ENCODE results near the gene SRCAP. TPM values are rescaled to one million over a fixed set of nuclear protein-coding genes. Genes with fewer than 3 reads are reported as not detected.

SRCAP gene
- total RNA-seq, 2 experiments from 2014 or later, result 57.2 to 64.7 TPM

GRCh38 chr16:30785126-30786106 lies 86.4 kb downstream of the SRCAP start:
- peaks cover 11% of the 10 kb centered on the region for H3K4me1 Mint-ChIP-seq (ENCODE audit: low read depth)
- POLR2A ChIA-PET, result interaction anchor here (1.0 to 3.0 kb wide), 5 partner anchors 8 to 112 kb away, joined by 3 to 9 read pairs (median 3); no protein-coding TSS in a partner anchor
- no peaks in the 10 kb centered on the region for H3K27me3 Mint-ChIP-seq
- peaks cover 4% of the 10 kb centered on the region for H3K36me3 Mint-ChIP-seq (ENCODE audit: low read depth)
- DNase-seq (no peak), ATAC-seq (no peak)
- peak overlapping the region; percentile 83 for H3K4me3 Mint-ChIP-seq
- no peak overlapping the region for H3K27ac Mint-ChIP-seq
- intact Hi-C loops (cut with micrococcal nuclease), result no loop called here
- TF ChIP-seq CTCF (IDR thresholded peaks at IDR 0.05), result no peak
- no peaks in the 10 kb centered on the region for H3K9me3 Mint-ChIP-seq
- CTCF ChIA-PET, result interaction anchor here (1.0 kb wide), 2 partner anchors 28 to 137 kb away, joined by 3 read pairs; no protein-coding TSS in a partner anchor

- peak overlapping the region; percentile 83 for H3K4me3 Mint-ChIP-seq
- ChIA-PET POLR2A (interaction anchor here (0.6 to 1.5 kb wide), 3 partner anchors 9 to 70 kb away, joined by 3 to 5 read pairs (median 3); no protein-coding TSS in a partner anchor), CTCF (interaction anchor here (1.0 kb wide), 1 partner anchor 27 kb away, joined by 4 read pairs; no protein-coding TSS in a partner anchor)
- no peaks in the 10 kb centered on the region for H3K9me3 Mint-ChIP-seq
- intact Hi-C loops (cut with micrococcal nuclease), result no loop called here
- DNase-seq, result peak; percentile 24
- peaks cover 4% of the 10 kb centered on the region for H3K36me3 Mint-ChIP-seq (ENCODE audit: low read depth)
- no peaks in the 10 kb centered on the region for H3K27me3 Mint-ChIP-seq
- H3K4me1 Mint-ChIP-seq (ENCODE audit: low read depth), result peaks cover 11% of the 10 kb centered on the region
- H3K27ac Mint-ChIP-seq, result no peak overlapping the region
- no peak for TF ChIP-seq CTCF (IDR thresholded peaks at IDR 0.05)
- peak; percentile 47 for ATAC-seq
Observed at GRCh38 chr16:30786115-30786935, 87.4 kb downstream of the SRCAP start.

GRCh38 chr16:30786936-30787612 lies 88.1 kb downstream of the SRCAP start, which contains the start of gene ZNF629:
TSS of gene ZNF629 (minus strand) at chr16:30787205. CDS start at chr16:30784482, 2,723 bp downstream.
- intact Hi-C loops (cut with micrococcal nuclease), result no loop called here
- peak within 1 kb of the TSS; percentile 46 for H3K27ac Mint-ChIP-seq
- peaks cover 4% of the 10 kb centered on the region for H3K36me3 Mint-ChIP-seq (ENCODE audit: low read depth)
- peak; percentile 60 for ATAC-seq
- no peaks in the 10 kb centered on the region for H3K27me3 Mint-ChIP-seq
- CTCF ChIA-PET, result interaction anchor here (1.0 kb wide), 1 partner anchor 27 kb away, joined by 4 read pairs; no protein-coding TSS in a partner anchor
- TF ChIP-seq CTCF (IDR thresholded peaks at IDR 0.05), result no peak
- POLR2A ChIA-PET, result interaction anchor here (0.6 to 1.8 kb wide), 5 partner anchors 10 to 71 kb away, joined by 3 to 5 read pairs (median 3); no protein-coding TSS in a partner anchor
- peaks cover 11% of the 10 kb centered on the region for H3K4me1 Mint-ChIP-seq (ENCODE audit: low read depth)
- DNase-seq, result peak; percentile 30
- peak within 1 kb of the TSS; percentile 83 for H3K4me3 Mint-ChIP-seq
- H3K9me3 Mint-ChIP-seq, result no peaks in the 10 kb centered on the region

- peaks cover 4% of the 10 kb centered on the region for H3K36me3 Mint-ChIP-seq (ENCODE audit: low read depth)
- peak overlapping the region; percentile 83 for H3K4me3 Mint-ChIP-seq
- POLR2A ChIA-PET, result interaction anchor here (0.9 to 1.8 kb wide), 5 partner anchors 11 to 26 kb away, joined by 3 to 5 read pairs (median 3); no protein-coding TSS in a partner anchor
- ATAC-seq (no peak), DNase-seq (no peak)
- TF ChIP-seq CTCF (IDR thresholded peaks at IDR 0.05), result no peak
- H3K9me3 Mint-ChIP-seq, result no peaks in the 10 kb centered on the region
- H3K27me3 Mint-ChIP-seq, result no peaks in the 10 kb centered on the region
- H3K4me1 Mint-ChIP-seq (ENCODE audit: low read depth), result peaks cover 11% of the 10 kb centered on the region
- CTCF ChIA-PET, result interaction anchor here (1.0 kb wide), 1 partner anchor 26 kb away, joined by 4 read pairs; no protein-coding TSS in a partner anchor
- H3K27ac Mint-ChIP-seq, result peak overlapping the region; percentile 46
- intact Hi-C loops (cut with micrococcal nuclease), result no loop called here
Observed at GRCh38 chr16:30787613-30788378, 88.8 kb downstream of the SRCAP start.

Measured in activated CD8-positive, alpha-beta T cell treated with anti-CD3 and anti-CD28 coated beads for 36 hours (primary cell).